GM12875 (cell line): ENCODE measurements around the gene CEP20.
A peak's percentile ranks its signal among the peaks of the same experiment; 100 is the strongest.

Source experiments
- H3K4me3 ChIP-seq: one replicate; pipeline ENCODE4 v1.5.1; 2011; ENCODE audit warnings: low read depth, low read length, control low read depth
- CTCF ChIP-seq: IDR thresholded peaks from 2 replicates; pipeline ENCODE4 v1.5.1; 2011; ENCODE audit warnings: low read depth, mild to moderate bottlenecking, control low read depth, inconsistent platforms, low read length, moderate library complexity, borderline replicate concordance; ENCODE audit not compliant: insufficient read depth

Gene CEP20

GRCh38 chr16:15874745-15875314, 13.6 kb downstream of the CEP20 start:
- no peak overlapping the region for H3K4me3 ChIP-seq
- TF ChIP-seq CTCF = peak; percentile 71

GRCh38 chr16:15873737-15874136, 14.7 kb downstream of the CEP20 start:
- H3K4me3 ChIP-seq = no peak overlapping the region
- TF ChIP-seq CTCF = no peak

- no peak for TF ChIP-seq CTCF
- H3K4me3 ChIP-seq = no peak overlapping the region
Measured at GRCh38 chr16:15873301-15873700, 15.1 kb downstream of the CEP20 start.

GRCh38 chr16:15870011-15870410, 18.4 kb downstream of the CEP20 start:
- TF ChIP-seq CTCF = no peak
- no peak overlapping the region for H3K4me3 ChIP-seq

- no peak for TF ChIP-seq CTCF
- no peak overlapping the region for H3K4me3 ChIP-seq
Measured at GRCh38 chr16:15866451-15866850, 22.0 kb downstream of the CEP20 start.

GRCh38 chr16:15865742-15866141, 22.7 kb downstream of the CEP20 start:
- no peak for TF ChIP-seq CTCF
- H3K4me3 ChIP-seq = no peak overlapping the region

- no peak for TF ChIP-seq CTCF
- no peak overlapping the region for H3K4me3 ChIP-seq
Measured at GRCh38 chr16:15864939-15865338, 23.5 kb downstream of the CEP20 start.
